Omental fat pad (tissue), 4 donors: ENCODE data around the gene SLC45A3. TPM values are rescaled to one million over a fixed set of nuclear protein-coding genes. Genes with fewer than 3 reads are reported as not detected.
A peak's percentile ranks its signal among the peaks of the same experiment; 100 is the strongest.

Experiments
- ATAC-seq: fragments of 150-250 bp; one replicate; pipeline ENCODE4 v1.9.1; 2016; ENCODE audit warnings: mild to moderate bottlenecking, moderate library complexity; ENCODE audit not compliant: low FRiP score
- DNase-seq: peaks from one replicate; pipeline ENCODE4 v3.0.0-alpha.2; 2019; ENCODE audit warnings: low spot score
- total RNA-seq, 4 donors: library from RNA; depleted of rRNA; stranded (reverse); fragments of >200 nt; gene quantifications; one replicate each; pipeline ENCODE4 v1.1.0, GENCODE V29; 2016
- TF ChIP-seq, protein P1 (sequence below), 3 donors: fragments of 450-650 bp; IDR thresholded peaks; one replicate each; pipeline ENCODE4 v1.5.1; 2016 to 2017; ENCODE audit warnings: antibody characterized with exemption in 3 of 3, mild to moderate bottlenecking in 3 of 3, moderate library complexity in 2 of 3

SLC45A3 gene
- total RNA-seq, 4 donors from 2014 or later: 1.6 to 2.4 (median 2.1) TPM

- ATAC-seq (peak; percentile 28), DNase-seq (no peak)
- TF ChIP-seq, protein P1, sequence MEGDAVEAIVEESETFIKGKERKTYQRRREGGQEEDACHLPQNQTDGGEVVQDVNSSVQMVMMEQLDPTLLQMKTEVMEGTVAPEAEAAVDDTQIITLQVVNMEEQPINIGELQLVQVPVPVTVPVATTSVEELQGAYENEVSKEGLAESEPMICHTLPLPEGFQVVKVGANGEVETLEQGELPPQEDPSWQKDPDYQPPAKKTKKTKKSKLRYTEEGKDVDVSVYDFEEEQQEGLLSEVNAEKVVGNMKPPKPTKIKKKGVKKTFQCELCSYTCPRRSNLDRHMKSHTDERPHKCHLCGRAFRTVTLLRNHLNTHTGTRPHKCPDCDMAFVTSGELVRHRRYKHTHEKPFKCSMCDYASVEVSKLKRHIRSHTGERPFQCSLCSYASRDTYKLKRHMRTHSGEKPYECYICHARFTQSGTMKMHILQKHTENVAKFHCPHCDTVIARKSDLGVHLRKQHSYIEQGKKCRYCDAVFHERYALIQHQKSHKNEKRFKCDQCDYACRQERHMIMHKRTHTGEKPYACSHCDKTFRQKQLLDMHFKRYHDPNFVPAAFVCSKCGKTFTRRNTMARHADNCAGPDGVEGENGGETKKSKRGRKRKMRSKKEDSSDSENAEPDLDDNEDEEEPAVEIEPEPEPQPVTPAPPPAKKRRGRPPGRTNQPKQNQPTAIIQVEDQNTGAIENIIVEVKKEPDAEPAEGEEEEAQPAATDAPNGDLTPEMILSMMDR (IDR thresholded peaks at IDR 0.05): no peak
These were observed 10.8 kb downstream of the SLC45A3 start for GRCh38 chr1:205669341-205670149.

GRCh38 chr1:205668951-205669340, 11.4 kb downstream of the SLC45A3 start:
- no peak for ATAC-seq
- DNase-seq: no peak
- TF ChIP-seq, protein P1 (IDR thresholded peaks at IDR 0.05): no peak

GRCh38 chr1:205667909-205668643, 12.2 kb downstream of the SLC45A3 start:
- TF ChIP-seq, protein P1 (IDR thresholded peaks at IDR 0.05): no peak
- ATAC-seq: no peak
- no peak for DNase-seq

- ATAC-seq (no peak), DNase-seq (no peak)
- TF ChIP-seq, protein P1 (IDR thresholded peaks at IDR 0.05): no peak
These were observed 13.7 kb downstream of the SLC45A3 start for GRCh38 chr1:205666372-205667166.

- TF ChIP-seq, protein P1 (IDR thresholded peaks at IDR 0.05): no peak
- no peak for DNase-seq
- no peak for ATAC-seq
These were observed 14.9 kb downstream of the SLC45A3 start for GRCh38 chr1:205665201-205666045.

GRCh38 chr1:205664399-205665017, 15.8 kb downstream of the SLC45A3 start:
- no peak for DNase-seq
- TF ChIP-seq, protein P1 (IDR thresholded peaks at IDR 0.05): no peak
- ATAC-seq: no peak
